ENCODE data around the gene CEP170B. TPM values are rescaled to one million over a fixed set of nuclear protein-coding genes. Genes with fewer than 3 reads are reported as not detected.

CEP170B gene
- total and polyA plus RNA-seq, 2 of the 8 experiments (the other 6 are each of a cell fraction or from before 2014, with no cell fraction given) = 9.1 to 33.8 TPM

GRCh38 chr14:104817930-104818713 lies 46.9 kb upstream of the CEP170B start:
- Histone ChIP-seq H2BK15ac (ENCODE audit: low read length) (no peak overlapping the region), H2AK5ac (ENCODE audit: low read depth, low read length) (no peak overlapping the region), H3K27me3 (replicated peaks in 1 of 4; ENCODE audit: control insufficient read depth in 3 of 4, extremely low read depth in 1 of 4, insufficient read depth in 3 of 4, low read length in 3 of 4) (peaks cover 0 to 4% (median 0%) of the 10 kb centered on the region in 4 experiments; a peak in 3 of 7 replicates), H3K9ac (replicated peaks in 1 of 4; ENCODE audit: extremely low read depth in 1 of 4, low read depth in 3 of 4, low read length in 3 of 4) (no peak overlapping the region), H3K9me3 (ENCODE audit: insufficient read depth in 2 of 2, low read depth in 1 of 2, low read length in 1 of 2) (no peaks in the 10 kb centered on the region), H3K14ac (ENCODE audit: insufficient read length) (no peak overlapping the region), H3K36me3 (ENCODE audit: control insufficient read depth in 2 of 4, insufficient read depth in 4 of 4, low read length in 3 of 4) (peaks cover 0 to 4% (median 0%) of the 10 kb centered on the region in 4 experiments; a peak in 1 of 8 replicates), H3K4me3 (ENCODE audit: extremely low read depth in 1 of 4, insufficient read depth in 2 of 4, low read depth in 3 of 4, low read length in 4 of 4) (no peak overlapping the region), H3K4ac (replicated peaks; ENCODE audit: insufficient read length, low read depth, low read length) (no peak overlapping the region), H4K5ac (ENCODE audit: insufficient read length, low read depth, low read length) (no peak overlapping the region), H3K4me1 (replicated peaks in 1 of 4; ENCODE audit: control insufficient read depth in 3 of 4, insufficient read depth in 4 of 4, low read length in 3 of 4) (peaks cover 0 to 5% (median under 1%) of the 10 kb centered on the region in 4 experiments; a peak in 3 of 7 replicates), H3K79me2 (ENCODE audit: control insufficient read depth in 1 of 2, insufficient read depth in 2 of 2, low read length in 2 of 2) (no peaks in the 10 kb centered on the region), H4K8ac (ENCODE audit: extremely low read depth, insufficient read depth, low read length) (no peak overlapping the region), H2AFZ (ENCODE audit: low read length) (no peak overlapping the region), H3K23ac (ENCODE audit: insufficient read length) (no peak overlapping the region), H4K20me1 (replicated peaks in 1 of 2; ENCODE audit: control insufficient read depth in 1 of 2, insufficient read depth in 2 of 2, low read length in 2 of 2) (peaks cover 0 to 5% of the 10 kb centered on the region in 2 experiments), H2BK5ac (ENCODE audit: low read depth, low read length) (no peak overlapping the region), H3K18ac (ENCODE audit: extremely low read depth, low read length) (no peak overlapping the region), H3K79me1 (ENCODE audit: low read depth, low read length) (peaks cover 2% of the 10 kb centered on the region; the same call in 1 of the 2 replicates), H3K4me2 (ENCODE audit: insufficient read depth in 1 of 2, low read depth in 2 of 2, low read length in 2 of 2) (no peak overlapping the region), H3K56ac (replicated peaks; ENCODE audit: insufficient read length, low read depth, low read length) (no peak overlapping the region), H4K91ac (replicated peaks; ENCODE audit: insufficient read length, low read length) (no peak overlapping the region), H3K23me2 (ENCODE audit: low read depth, low read length) (peaks cover 9% of the 10 kb centered on the region; the same call in 1 of the 2 replicates), H2BK20ac (ENCODE audit: low read length) (no peak overlapping the region), H3K27ac (ENCODE audit: low read depth, low read length) (no peak overlapping the region), H2BK120ac (replicated peaks; ENCODE audit: low read depth, low read length) (no peak overlapping the region), H2BK12ac (ENCODE audit: low read depth, low read length) (no peak overlapping the region)
- TF ChIP-seq KDM1A (IDR thresholded peaks at IDR 0.05; ENCODE audit: borderline replicate concordance, low read length) (peak; percentile 55; the same call in 1 of the 2 replicates), EGR1 (IDR thresholded peaks at IDR 0.05; ENCODE audit: borderline replicate concordance, low read depth, low read length) (no peak), SRF (IDR thresholded peaks at IDR 0.05; ENCODE audit: low read depth, low read length) (no peak), CREB1 (IDR thresholded peaks at IDR 0.05) (no peak)
- DNase-seq (ENCODE audit: low read depth in 1 of 2, low spot score in 2 of 2) (no peak), FAIRE-seq (no peak)
- CTCF ChIA-PET (ENCODE audit: partially characterized antibody) = interaction anchor here (1.1 to 3.5 kb wide), 12 partner anchors 10 to 83 kb away, joined by 3 to 11 read pairs (median 4); partner anchors contain the start of gene ZBTB42
- 89% methylated on average over 8 of the region's 8 CpGs; no CpG with 5 or more reads in 1 of the 2 experiments for WGBS, 2 experiments (ENCODE audit: extremely low coverage in 1 of 2, insufficient coverage in 1 of 2, insufficient read length in 1 of 2, insufficient replicate concordance in 2 of 2, low coverage in 1 of 2, low lambda C conversion rate in 2 of 2, missing lambda C conversion rate in 1 of 2)
- POLR2A ChIA-PET (ENCODE audit: partially characterized antibody) = interaction anchor here (1.6 kb wide), 1 partner anchor 51 kb away, joined by 3 read pairs; no protein-coding TSS in a partner anchor

Measured in H1 (cell line).